ENCODE data around the gene MAP3K7. TPM values are rescaled to one million over a fixed set of nuclear protein-coding genes. Genes with fewer than 3 reads are reported as not detected.
A peak's percentile ranks its signal among the peaks of the same experiment; 100 is the strongest.

Gene MAP3K7
- total and polyA plus RNA-seq, 2 experiments from 2014 or later: 33.2 to 47.1 TPM

- TF ChIP-seq ZNF462 (CRISPR knock-in tag; IDR thresholded peaks at IDR 0.05): no peak
Observed at GRCh38 chr6:90612313-90612680, 25.4 kb upstream of the MAP3K7 start (continued).

- Histone ChIP-seq H3K27ac (ENCODE audit: low read depth) (no peak overlapping the region), H3K4me1 (ENCODE audit: insufficient read depth) (peaks cover 37% of the 10 kb centered on the region), H3K27me3 (ENCODE audit: insufficient read depth) (peaks cover 8% of the 10 kb centered on the region; the same call in 1 of the 2 replicates), H2AFZ (peak overlapping the region; percentile 76), H3K4me2 (peak overlapping the region; percentile 89), H3F3A (replicated peaks; ENCODE audit: low read depth) (peaks cover 9% of the 10 kb centered on the region; the same call in 1 of the 2 replicates), H4K20me1 (replicated peaks; ENCODE audit: insufficient read depth) (no peaks in the 10 kb centered on the region), H3K9me2 (ENCODE audit: insufficient read depth) (peaks cover 5% of the 10 kb centered on the region; the same call in 1 of the 2 replicates), H3K4me3 (peak overlapping the region; percentile 67), H3K79me2 (replicated peaks; ENCODE audit: insufficient read depth) (no peaks in the 10 kb centered on the region), H3K36me3 (ENCODE audit: insufficient read depth) (no peaks in the 10 kb centered on the region)
- peaks cover 15% of the 10 kb centered on the region for H3K27me3 Mint-ChIP-seq (ENCODE audit: insufficient read depth, low read depth, poor library complexity)
- DNase-seq (ENCODE audit: low spot score) (peak; percentile 53), ATAC-seq (peak; percentile 31)
- peaks cover 39% of the 10 kb centered on the region for H3K4me1 Mint-ChIP-seq
- no peaks in the 10 kb centered on the region for H3K36me3 Mint-ChIP-seq (ENCODE audit: low read depth)
- TF ChIP-seq CREB1 (CRISPR knock-in tag; IDR thresholded peaks at IDR 0.05; ENCODE audit: low read depth) (no peak), NANOG (IDR thresholded peaks at IDR 0.05; ENCODE audit: borderline replicate concordance) (0 out of 2 replicates have a peak, but pooled peaks have one; percentile 36)
- no peaks in the 10 kb centered on the region for H3K9me3 Mint-ChIP-seq
- H3K4me3 Mint-ChIP-seq: peak overlapping the region; percentile 81
- H3K27ac Mint-ChIP-seq: 0 out of 2 replicates have a peak overlapping the region, but pooled peaks have one; percentile 67
Observed at GRCh38 chr6:90611543-90612312, 24.9 kb upstream of the MAP3K7 start.

Measured in GM23338 (cell line).